GM19023 (cell line): ENCODE data around the gene SYT17.

ENCODE experiments used
- ATAC-seq: cut with Tn5 transposase; IDR thresholded peaks from one replicate; pipeline ENCODE4 v1.9.1; 2021; ENCODE audit warnings: mild to moderate bottlenecking, moderate library complexity; ENCODE audit not compliant: unreplicated experiment

The SYT17 gene

DNA sequence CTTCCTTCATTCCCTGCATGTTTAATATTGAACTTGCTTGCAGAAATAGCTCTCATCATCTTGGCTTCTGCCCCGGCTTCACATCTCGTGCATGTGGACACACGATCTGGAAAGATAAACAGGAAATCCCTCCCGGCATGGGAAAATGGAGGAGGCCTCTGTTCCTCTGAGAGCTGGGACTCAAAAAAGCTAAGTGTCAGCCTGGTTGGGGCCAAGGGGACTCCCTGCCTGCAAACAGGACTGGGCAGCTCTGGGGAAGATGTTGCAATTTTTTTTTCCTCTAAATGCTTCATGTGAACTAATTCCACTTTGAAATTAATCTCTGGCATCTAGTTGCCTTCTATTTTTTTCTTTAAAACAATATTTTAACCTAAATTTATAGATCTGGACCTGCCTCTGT is 29.4 kb upstream of the SYT17 start:
- ATAC-seq = no peak

DNA sequence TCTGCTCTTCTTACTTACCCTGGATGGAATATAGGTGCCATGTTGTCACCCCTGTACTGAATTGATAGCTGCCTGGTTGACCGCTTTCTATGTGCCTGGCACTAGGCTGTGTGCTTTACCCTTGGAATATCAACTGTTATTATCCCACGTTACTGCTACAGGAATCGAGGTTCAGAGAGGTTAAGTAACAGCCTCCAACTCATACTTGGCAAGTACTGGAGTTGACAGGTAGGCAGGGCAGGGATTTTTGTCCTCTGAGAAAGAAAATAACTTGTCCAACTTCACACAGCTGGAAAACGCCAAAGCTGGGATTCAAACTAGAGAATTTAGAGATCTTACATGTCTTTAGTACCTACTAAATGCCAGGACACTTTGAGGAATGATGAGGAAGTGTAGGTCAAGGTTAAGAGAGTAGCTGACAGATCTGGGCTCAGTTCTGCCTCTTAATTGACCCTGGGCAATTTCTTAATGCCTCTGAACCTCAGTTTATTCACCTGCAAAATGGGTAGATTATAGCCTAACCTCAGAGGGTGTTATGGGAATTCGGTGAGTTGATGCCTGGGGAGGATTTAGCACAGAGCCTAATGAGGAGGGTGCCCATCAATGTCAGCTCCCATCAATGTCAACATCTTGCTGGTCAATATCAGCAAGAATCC is 28.5 kb upstream of the SYT17 start:
- no peak for ATAC-seq

DNA sequence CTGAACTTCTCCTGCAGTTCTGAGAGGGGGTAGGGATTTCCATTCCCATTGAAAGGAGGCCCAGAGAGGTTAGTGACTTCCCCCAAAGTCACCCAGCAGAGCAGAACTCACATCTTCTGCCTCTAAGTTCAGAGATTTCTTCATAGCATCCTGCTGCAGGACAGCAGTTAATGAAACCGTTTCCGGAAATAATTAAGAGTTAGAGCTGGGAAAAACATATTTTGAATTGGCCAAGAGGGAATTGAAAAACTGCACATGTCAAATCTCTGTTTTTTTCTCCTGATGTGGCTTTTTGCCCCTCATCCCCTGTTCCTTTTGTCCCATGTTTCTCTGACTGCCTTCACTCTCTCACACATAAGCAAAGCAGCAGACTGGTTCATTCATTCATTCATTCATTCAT is 27.6 kb upstream of the SYT17 start:
- no peak for ATAC-seq

DNA sequence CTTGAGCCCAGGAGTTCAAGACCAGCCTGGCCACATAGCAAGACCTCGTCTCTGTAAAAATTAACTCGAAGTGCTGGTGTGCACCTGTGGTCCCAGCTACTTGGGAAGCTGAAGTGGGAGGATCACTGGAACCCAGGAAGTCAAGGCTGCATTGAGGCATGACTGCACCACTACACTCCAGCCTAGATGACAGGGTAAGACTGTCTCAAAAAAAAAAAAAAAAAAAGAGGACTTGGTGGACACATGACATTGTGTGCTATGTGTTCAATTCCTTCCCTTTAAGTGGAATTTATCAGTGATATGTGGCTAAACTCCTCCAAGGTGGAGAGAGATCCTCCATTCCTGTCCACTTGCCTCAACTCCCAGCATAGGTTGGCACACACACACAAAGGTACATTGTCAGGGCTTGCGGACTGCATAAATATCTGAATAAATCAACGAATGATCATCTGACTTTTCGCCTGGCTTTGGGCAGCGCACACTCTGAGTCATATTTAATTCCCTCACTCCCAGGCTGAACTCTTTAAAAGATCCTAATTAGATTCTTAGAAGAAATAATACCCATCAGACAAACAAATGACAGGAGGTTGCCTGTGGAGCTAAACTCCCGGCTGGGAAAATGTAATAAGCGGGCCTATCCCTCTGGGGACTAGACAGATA is 25.0 kb upstream of the SYT17 start:
- no peak for ATAC-seq

DNA sequence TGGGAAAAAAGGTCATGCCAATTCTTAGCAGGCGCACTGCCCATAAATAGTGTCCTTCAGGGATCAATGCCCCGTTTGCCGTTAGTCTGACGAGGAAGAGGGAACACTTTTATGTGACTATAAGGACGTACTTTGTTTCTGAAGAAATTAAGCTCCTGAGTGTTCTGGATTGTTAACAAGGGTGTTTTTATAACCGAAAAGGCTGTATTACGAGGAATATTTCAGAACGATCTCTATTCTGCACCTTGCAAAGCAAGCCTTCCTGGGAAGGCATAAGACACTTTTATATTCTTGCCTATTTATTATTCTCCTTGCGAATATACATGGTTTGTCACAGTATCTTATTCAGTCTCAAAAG is 24.5 kb upstream of the SYT17 start:
- no peak for ATAC-seq

DNA sequence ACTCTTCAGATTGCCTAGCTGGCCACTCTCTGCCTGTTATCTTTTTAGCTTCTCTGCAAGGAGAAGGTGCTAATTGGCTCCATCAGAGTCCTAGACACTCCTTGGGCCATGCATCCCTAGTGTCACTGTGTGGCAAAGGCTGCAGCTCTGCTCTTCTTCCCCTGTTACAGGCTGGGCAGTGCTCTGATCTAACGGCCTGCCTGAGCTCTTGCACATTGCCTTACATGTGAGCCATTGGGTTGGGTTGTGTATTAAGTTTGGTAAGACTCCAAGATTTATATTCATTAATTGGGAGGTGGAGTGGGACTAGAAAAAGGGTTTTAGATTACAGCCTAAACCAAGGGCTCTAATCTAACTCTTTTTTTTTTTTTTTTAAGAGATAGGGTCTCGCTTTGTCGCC is 23.0 kb upstream of the SYT17 start:
- ATAC-seq = no peak

DNA sequence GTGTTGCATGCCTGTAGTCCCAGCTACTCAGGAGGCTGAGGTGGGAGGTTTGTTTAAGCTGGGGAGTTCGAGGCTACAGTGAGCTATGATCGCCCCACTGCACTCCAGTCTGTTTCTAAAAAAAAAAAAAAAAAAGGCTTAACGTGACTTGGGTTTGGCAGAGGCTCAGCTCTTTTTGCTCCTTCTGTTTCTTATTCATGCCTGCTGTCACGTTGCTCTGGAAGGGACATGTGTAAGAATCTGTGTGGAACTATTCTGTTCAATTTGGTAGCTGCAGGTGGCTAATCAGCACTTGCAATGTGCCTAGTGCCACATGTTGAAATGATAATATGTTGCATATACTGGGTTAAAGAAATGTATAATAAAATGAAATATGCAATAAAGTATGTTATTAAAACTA is 20.9 kb upstream of the SYT17 start:
- ATAC-seq = no peak

DNA sequence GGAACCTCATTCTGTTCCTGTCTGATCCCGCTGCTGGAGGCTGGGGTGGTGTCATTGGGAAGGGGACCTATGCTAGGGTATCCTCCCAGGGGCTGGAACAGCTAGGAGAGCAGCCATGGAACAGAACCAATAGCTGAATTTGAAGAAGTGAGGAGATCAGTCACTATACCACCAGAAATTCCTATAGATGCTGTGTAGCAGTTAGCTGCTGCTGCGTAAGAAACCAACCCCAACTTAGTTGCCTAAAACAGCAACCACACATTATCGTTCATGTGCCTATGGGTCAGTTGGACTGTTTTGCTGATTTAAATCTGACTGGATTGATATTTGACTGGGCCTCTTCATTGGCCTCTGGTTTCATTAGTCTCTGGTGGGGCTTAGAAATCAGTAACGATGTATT is 20.4 kb upstream of the SYT17 start:
- no peak for ATAC-seq

DNA sequence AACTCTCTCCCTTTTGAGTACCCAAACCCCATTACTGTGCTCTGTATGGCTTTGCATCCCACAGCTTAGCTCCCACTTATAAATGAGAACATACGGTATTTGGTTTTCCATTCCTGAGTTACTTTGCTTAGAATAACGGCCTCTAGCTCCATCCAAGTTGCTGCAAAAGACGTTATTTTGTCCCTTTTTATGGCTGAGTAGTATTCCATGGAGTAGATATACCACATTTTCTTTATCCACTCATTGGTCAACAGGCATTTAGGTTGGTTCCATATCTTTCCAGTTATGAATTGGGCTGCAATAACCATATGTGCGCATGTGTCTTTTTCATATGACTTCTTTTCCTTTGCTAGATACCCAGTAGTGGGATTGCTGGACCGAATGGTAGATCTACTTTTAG is 19.9 kb upstream of the SYT17 start:
- no peak for ATAC-seq

DNA sequence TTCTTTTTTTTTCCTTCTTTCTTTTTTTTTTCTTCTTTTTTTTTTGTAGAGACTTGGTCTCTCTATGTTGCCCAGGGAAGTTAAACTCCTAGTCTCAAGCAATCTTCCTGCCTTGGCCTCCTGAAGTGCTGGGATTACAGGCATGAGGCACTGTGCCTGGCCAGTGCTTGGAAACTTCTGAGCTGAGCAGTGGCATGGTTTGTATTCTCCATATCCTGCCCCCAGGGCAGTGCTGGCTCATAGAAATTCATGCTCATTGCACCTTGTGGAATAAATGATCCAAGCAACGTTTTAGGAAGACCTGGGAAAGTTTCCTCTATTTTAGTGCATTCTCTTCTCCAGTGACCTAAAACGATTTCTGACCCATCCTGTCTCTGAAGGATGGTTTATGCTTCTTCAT is 16.7 kb upstream of the SYT17 start:
- no peak for ATAC-seq

DNA sequence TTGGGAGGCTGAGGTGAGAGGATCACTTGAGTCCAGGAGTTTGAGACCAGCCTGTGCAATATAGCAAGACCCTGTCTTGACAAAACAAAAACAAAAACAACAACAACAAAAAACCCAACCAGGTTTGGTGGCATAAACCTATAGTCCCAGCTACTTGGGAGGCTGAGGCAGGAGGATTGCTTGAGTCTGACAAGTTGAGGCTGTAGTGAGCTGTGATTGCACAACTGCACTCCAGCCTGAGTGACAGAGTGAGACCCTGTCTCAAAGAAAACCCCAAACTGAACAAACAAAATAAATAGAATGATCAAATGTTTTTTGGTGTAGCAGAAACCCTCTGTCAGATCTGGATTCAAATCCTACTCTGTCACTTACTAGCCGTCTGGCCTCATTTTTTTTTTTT is 16.0 kb upstream of the SYT17 start:
- no peak for ATAC-seq

DNA sequence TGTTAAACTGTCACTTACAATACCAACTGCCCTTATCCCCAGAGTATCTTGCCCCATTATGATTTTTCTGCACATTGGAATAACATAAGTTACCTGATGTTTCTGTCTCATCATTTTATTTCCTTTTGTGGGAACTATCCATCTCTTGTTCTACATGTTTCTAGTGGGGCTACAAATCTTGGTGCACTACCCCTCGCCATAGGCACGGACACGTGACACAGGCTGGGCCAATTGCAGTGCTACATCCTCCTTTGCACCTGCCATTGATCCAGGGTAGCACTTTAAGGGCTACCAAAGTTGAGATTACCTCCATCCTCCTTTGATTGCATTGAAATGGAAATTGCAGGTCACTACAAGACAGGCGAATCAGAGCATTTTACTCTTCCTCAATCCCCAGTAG is 14.2 kb upstream of the SYT17 start:
- ATAC-seq = no peak

DNA sequence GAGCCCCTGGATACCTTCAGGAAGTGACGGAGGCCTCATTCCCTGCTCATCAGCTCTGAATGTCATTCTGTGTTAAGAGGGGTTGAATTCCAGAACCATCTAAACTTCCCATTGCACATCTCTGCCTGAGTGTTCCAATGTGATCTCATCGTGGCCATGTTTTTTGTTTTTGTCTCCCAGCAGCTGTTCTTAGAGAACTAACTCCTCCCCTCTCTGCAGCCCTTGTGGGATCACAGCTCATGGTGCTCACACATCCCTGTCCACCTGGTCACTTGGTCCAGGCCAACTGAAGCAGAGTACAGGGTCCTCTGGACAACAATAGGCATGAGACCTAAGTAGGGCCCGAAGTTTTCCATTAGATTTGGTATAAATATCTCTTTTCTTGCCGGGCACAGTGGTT is 6.0 kb upstream of the SYT17 start:
- ATAC-seq = no peak

DNA sequence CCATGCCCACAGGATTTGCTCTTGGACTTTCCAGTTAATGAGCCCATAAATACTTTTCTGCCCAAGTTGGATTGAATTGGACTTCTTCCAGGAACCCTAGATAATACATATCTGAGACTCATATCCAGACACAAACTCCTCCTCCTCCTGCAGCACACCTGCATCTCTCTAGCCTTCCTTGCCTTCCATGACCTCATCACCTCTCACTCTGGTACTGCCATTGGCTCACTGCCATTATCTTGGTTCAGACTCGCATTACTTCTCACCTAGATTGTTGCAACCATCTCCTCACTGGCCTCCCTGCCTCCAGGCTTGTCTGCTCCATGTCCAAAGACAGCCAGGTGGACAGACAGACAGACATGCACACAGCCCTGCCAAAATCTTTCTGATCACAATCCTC is 4.8 kb upstream of the SYT17 start:
- no peak for ATAC-seq

DNA sequence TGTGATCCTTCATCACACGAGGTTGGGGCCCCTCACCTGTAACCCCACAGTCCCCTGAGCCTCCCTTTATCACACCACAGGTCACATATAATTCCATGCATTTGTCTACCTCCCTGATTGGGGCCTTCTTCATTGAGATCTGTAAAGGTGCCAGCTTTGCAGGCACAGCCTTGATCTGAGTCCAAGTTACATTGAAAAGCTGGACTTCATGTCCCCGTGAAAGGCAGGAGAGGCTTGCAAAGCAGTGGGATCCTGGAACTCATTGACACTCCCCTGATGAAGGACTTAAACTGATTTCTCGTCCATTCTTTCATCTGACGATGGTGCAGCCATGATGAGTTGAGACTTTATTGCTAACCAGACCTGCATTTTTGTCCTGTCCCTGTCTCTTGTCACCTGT is 3.8 kb upstream of the SYT17 start:
- no peak for ATAC-seq

DNA sequence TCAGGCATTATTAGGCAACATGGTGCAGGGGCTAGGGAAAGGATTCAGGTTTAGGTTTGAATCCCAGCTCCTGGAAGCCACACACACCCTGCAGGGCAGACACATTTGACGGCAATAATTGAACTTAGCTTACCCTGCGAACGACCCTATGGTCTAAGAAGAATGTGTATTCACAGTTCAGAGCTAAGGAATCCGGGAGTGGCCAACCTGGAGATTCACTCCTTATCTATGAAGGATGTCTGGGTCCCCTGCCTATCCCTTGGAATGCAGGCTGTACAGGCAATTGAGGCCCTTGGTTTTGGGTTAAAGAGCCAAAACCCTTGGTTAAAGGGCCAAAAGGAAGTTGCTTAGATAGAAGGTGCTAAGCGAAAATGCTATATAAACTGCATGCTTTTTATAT is 2.9 kb upstream of the SYT17 start:
- ATAC-seq = no peak

DNA sequence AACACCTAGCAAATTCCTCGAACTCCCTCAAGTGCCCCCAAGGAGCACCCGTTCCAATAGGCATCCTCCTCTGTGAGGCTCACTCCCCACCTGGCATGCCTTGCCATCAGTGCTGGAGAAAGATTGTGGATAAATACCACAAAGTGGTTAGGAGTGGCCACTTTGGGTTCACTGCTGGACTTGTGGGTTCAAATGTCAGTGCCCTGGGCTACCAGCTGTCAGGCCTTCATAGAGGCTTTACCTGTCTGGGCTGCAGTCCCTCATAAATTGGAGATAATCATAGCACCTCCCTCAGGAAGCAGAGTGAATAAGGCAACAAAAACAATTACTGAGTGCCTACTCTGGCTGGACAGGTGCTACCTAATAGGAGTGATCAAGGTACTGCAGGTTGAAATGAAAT is 1.5 kb upstream of the SYT17 start:
- no peak for ATAC-seq

DNA sequence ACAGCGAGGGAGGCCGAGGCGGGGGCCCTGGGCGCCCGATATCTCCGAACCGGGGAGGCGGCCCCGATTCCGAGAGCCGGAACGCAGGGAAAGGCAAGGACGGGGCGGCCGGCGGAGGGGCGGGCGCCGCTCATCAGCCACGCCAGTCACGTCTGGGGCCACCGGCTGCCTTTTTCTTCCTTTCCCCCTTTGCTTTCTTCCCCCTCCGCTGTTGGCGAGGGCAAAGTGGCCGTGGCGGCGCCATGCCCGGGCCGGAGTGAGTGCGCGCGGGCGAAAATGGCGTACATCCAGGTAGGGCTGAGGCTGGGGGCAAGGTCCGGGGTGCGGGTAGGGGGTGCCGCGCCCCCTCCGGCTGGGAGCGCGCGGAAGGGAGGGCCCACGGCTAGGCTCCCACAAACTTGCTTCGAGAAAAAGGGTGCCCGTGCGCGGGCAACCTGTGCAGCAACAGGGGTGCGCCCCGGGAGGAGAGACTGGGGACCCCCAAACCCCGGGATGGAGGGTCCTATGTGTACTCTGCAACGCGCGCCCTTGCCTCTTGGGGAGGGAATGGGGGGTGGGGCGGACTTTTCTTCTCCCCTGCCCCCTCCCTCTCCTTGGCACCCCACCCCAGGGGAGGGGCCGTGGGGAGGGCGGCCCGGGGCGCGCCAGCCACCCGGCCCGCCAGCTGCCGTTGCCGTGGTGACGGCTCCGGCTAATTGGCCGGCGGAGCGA is 486 bp downstream of the SYT17 start:
- ATAC-seq = no peak

DNA sequence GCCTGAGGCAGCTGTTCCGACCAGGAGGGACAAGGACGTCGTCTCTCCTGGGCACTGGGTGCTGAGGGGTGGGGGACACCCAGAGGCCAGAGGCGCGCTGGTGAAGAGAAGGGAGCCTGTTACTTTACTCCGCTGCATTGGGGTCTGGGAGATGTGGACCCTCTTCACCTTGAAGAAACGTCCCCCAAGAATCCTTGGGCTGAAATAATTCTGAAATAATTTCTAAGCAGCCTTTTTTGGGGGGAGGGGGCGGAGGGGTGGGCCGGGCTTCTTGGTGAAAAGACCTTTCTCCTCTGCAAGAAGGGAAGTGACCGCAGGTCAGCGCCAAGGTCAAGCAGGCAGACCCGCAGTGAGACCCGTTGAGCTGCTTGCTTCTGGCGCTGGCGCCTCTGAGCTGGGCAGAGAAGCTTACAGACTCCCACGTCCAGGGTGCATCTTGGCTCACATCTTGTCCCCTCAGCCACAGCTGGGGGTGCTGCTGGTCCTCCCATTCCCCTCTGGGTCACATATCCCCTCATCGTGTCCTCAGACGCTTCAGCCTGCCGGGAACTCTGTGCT is 1.1 kb downstream of the SYT17 start:
- ATAC-seq = no peak

DNA sequence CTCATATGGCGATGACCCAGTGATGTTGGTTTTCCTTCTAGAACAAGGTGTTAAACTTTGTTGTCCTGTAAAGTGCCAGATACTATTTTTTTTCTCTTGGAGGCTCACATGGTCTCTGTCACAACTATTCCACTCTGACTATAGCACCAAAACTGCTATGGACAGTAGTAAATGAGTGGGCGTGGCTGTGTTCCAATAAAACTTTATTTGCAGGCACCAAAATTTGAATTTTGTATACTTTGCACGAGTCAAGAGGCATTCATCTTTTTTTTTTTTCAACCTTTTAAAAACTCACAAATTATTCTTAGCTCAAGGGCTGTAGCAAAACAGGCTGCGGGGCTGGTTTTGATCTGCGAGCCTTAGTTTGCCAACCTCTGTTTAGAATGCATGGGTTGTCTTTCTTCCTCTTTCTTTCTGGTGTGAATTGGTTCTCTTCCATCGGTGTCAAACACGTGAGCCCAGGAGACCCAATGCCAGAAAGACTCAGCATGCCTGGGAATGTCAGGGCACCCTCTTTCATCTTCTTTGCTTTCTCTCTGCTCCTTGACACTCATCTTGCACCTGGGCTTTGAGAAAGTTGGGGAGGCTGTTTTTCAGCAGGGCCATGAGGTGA is 2.1 kb downstream of the SYT17 start:
- ATAC-seq = no peak

DNA sequence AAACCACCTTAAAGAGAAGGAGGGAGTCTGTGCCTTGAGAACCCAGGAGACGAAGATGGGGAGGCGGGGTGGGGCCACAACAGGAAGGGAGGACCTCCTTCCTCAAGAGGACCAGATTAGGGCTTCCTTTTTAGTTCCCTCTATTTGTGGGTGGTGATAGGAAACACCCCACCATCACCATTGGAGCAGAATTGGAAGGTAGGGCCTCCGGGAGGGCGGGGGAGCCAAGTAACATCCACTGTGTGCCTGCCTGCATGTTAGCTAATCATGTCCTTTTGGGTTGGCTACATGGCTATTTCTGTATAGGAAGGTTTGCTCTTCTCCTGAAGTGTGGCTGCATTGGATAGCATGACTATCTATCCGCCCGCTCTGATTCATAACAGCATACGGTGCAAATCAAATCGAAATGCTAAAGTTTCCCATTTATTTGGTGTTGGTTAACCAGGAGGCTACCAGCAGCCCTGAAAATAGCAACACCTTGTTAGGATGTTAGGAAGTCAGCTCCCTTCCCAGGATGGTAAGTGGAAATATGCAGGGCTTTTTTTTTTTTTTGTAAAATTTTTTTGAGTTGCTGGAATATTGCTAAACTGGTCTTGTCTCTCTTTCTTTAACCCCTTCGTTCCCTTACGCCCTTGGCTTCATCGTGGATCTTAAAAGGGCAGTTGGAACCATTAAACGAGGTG is 4.2 kb downstream of the SYT17 start:
- no peak for ATAC-seq
